GM18502 (cell line): Measurements from ENCODE around the gene RHOT1.
"Not testable (repeated sequence)": the region's sequence is repeated elsewhere in the genome, so short reads cannot be mapped to it uniquely, and the experiment has no call there.

Experiments used
- ATAC-seq: cut with Tn5 transposase; IDR thresholded peaks from one replicate; pipeline ENCODE4 v1.9.1; 2021; ENCODE audit warnings: mild to moderate bottlenecking; ENCODE audit not compliant: unreplicated experiment, poor library complexity

The RHOT1 gene

DNA sequence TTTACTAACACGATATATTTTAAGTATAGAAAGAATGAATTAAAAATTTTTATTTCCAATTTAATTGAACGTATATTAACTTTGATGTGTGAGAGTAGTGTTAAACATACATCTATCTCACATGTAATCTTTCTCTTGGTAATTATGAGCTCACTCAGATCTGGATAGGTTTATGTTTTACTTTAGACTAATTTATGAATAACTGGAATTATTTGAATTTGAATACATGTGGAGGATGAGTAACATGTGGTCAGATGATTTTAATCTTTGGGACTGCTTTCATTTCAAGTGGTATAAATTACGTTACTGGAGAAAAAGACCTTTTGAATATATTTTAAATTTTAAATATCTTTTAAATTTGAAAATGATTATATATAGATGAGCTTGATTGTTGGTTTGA lies 73.4 kb downstream of the RHOT1 start:
- no peak for ATAC-seq

GRCh38 chr17:32222621-32223020 lies 80.3 kb downstream of the RHOT1 start:
- ATAC-seq, result no peak

- no peak for ATAC-seq
Measured at GRCh38 chr17:32223703-32224102, 81.4 kb downstream of the RHOT1 start.

- no peak for ATAC-seq
Measured at GRCh38 chr17:32226886-32227285, 84.6 kb downstream of the RHOT1 start.

DNA sequence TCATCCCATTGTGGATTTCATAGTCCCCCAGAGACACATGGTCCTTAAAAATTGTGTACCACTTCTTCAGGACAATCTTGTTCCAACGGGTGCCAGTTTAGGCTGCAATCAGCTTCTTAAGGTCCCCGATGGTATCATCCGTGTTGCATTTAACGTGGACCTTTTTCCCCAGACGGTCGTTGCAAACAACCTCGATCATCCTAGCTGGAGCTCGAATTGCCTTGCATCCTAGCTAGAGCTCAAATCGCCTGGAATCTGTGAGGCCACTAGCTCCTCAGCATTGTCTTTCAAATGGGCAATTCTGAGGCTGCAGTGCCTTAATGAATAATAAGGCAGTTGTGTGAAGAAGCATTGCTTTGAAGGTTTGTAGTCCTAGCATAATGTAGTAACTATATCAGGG lies 85.6 kb downstream of the RHOT1 start:
- no peak for ATAC-seq

GRCh38 chr17:32235588-32235987 lies 93.3 kb downstream of the RHOT1 start:
- no peak for ATAC-seq

DNA sequence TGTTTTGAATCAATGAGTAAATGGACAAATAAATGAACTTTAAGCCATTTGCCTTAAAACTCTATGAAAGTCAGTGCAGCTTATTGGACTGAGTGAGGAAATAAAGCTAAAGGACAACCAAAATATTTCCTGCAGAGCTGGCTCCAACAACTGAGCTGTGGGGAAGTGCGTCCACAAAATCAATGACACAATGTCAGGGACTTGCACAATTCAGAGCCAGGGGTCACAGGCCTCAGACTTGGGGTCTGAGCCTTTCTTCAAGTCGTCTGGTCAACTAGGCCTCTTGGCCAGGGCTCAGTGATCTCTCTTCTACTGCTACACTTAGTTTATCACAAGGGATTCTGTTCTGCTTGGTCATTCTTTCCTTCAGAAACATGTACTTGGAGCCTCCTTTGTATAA lies 97.2 kb downstream of the RHOT1 start:
- no peak for ATAC-seq

DNA sequence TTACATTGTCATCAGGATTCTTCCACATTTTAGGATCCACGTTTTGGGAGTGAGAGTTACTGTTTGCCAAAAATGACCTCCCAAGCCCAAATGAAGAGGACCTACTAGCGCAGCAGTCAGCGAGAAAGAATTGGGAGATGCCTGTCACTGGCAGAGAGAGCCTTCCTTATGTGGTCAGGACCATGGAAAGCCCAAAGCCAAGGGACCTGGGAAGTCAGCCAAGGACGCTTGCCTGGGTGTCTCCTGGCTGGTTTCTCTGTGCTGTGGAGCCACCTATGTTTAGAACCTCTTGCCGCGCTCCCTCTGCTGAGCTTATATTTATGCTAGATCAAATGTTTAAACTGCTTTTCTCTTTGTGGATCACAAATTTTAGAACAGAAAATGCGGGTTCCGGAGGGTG lies 98.4 kb downstream of the RHOT1 start:
- ATAC-seq, result no peak

- no peak for ATAC-seq
Measured at GRCh38 chr17:32241640-32242039, 99.3 kb downstream of the RHOT1 start.

GRCh38 chr17:32249475-32249874 lies 107.2 kb downstream of the RHOT1 start:
- ATAC-seq, result no peak

DNA sequence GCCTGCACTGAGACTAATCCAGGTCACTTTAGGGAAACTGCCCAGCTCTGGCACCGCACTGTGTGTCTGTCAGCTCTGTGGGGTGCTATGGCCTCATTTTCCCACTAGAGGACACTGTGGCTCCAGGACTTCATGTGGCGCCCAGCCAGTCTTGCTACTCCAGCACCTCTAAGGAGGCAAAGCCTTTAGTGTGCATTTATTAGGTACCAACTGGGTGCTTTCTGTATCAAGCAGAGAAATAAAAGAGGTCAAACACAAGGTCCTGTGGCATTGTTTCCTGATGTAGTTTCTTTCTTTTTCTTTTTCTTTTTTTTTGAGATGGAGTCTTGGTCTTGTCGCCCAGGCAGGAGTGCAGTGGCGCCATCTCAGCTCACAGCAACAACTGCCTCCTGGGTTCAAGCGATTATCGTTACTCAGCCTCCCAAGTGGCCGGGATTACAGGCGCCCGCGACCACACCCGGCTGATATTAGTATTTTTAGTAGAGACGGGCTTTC lies 110.9 kb downstream of the RHOT1 start:
- ATAC-seq, result no peak

DNA sequence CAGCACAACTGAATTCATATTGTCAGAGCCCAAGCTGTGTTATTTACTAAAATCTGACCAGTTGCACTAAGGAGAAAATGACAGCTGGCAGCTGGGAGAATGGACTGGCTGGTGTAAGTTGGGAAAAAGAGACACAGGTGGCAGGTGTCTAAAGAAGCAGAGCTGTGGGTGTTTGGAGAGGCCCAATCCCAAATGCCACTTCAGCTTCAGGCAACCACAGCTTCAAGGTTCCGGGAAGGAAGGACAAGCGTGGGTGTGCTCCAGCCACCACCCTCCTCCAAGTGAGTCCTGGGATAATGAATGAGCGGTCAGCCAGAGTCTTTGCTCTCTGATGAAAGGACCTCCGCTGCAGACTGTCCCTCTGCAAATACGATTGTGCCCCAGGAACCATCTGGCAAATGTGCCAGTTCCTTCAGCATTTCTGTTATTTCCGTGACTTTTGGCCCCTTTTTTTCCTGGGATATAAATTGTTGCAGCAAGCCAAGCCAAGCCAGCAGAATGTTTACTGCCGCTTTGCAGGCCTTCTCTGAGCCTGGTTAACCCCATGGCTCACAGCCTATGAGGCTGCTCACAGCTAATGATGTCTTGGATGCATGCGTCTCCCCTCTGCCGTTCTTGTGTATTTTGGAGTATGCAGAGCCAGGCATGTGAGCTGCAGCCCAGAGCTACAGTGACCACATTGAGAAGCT lies 113.9 kb downstream of the RHOT1 start:
- ATAC-seq, result no peak

- ATAC-seq, result no peak
Measured at GRCh38 chr17:32256701-32257019, 114.4 kb downstream of the RHOT1 start.

DNA sequence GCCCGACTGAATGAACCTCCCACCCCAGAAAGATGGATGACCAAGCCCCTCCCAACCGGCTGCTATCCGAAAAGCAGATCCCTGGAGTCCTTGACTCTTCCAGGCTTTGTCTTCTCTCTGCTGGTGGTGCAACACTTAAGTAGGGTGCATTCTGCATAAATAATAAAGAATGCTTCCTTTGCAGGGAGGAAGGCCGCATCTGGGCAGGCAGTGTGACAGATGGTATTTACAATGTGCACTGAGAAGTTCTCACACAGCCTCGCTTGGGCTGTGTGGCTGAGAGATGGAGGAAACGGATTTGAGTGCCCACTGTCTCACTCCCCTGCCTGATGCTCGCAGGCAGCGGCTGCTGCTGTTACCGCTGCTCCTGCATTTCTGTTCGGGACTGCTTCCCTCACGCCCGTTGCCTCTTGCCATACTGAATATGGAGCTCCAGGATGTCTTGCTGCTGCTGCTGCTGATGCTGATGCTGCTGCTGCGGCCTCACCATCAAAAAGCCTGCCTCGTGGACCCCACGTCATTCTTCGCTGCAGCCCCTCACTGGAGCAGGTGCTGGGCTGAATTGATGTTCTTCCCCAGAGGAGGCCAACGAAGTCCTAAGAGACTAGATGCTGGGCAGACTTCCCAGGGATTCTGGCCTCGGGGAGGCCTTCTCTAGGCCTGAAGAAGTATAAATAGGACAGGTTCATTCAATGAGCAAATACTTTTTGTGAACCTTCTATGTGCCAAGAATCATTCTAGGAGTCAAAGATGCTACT lies 116.3 kb downstream of the RHOT1 start:
- no peak for ATAC-seq

- no peak for ATAC-seq
Measured at GRCh38 chr17:32259586-32259985, 117.3 kb downstream of the RHOT1 start.

GRCh38 chr17:32261417-32261736 lies 119.1 kb downstream of the RHOT1 start:
- ATAC-seq, result no peak

GRCh38 chr17:32261936-32262510 lies 119.7 kb downstream of the RHOT1 start:
- ATAC-seq, result no peak

DNA sequence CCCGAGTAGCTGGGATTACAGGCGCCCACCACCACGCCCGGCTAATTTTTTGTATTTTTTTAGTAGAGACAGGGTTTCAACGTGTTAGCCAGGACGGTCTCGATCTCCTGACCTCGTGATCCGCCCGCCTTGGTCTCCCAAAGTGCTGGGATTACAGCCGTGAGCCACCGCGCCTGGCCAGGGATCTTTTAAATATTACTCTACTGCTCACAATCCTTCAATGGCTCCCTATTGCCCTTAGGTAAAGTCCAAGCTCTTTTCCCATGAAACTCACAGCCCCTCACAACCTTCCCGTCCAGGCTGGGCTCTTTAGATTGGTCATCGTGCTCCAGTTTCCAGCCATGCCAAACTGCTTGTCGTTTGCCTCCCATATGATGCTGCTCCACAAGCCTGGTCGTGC lies 121.2 kb downstream of the RHOT1 start:
- not testable (repeated sequence) for ATAC-seq

DNA sequence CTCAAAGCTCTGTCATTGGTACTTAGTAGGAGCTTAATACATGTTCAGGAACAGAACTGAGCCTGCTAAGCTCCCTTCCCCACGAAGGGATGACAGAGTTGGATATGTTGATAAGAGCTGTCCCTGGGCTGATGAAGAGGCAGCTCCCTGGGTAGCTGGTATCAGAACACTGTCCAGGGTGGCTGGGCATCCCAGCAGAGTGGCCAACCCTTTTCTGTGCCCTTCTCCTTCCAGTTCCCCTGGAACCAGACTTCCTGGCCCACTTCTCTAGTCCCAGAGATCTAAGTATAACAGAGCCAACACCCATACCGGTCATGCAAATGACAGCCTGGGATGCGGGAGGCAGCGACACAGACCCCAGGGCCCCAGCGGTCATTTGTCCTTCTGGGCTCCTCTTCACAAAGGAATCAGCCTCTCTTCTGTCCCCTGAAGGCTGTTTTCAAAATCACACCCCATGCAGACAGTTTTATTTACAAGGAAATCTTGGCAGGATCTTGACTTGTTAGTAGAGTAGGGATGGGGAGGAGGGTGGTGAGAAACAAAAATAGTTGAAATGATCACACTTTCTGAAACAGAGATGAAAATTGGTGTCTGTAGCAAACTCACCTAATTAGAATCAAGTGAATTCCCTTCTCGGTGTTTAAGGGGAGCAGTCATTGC lies 122.0 kb downstream of the RHOT1 start:
- ATAC-seq, result no peak

DNA sequence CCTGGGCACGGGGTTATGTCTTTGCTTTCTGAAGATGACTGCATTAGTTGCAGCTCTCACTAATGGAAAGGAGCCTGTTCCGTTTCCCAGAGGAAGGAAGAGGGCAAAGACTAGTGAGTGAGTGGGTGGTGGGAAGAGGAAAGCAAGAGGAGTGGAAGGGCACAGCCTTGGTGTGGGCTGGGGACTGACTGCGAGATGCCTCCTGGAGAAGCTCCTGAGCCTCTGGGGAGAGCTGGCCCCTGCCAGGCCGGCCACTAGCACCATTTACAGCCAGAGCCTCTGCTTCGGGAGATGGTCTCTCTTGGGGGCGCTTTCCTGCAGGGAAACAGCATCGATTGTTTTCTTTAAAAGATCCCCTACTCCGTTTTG lies 122.5 kb downstream of the RHOT1 start:
- ATAC-seq, result no peak

DNA sequence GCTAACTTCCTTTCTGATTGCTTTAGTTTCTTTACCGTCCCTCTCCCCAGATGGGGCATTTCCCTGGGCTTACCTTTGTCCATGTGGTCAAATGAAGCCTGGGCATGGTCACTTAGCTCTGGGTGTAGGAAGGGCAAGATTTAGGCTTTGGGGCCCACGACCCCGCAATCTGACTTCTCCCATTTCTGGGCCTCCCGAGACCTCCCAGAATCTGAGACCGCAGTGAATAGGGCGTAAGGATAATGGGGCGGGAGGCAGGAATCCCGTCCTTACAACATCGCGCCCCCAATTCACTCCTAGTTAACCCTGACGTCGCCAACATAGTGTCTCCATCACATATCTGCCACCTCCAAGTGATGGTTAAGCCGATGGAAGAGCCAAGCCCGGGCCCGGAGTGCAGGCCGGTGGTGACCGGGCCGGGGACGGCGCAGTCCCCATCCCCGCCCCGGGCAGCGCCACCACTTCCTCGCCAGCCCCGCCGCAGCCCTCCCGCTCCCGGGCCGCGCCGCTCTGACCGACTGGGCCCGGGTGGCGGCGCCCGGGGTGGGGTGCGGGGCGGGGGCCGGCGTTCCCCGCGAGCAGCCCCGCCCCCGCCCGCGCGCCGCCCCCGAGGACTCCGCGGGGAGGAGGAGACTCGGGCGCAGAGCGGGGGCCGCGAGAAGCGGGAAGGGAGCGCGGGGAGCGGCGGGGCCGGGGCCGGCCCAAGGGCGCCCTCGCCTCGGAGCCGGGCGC lies 123.1 kb downstream of the RHOT1 start, which contains the start of gene RHBDL3:
Gene RHBDL3 (plus strand): TSS at position 641 of the 732 bp plus-strand sequence. CDS start 358 bp downstream, outside the sequence.
- no peak for ATAC-seq
